Ovary (tissue), 3 donors: ENCODE results near the gene NEDD9.

ENCODE experiments used
- CTCF ChIP-seq, 3 donors: fragments of 450-650 bp in 2 of 3; fragments of 200-600 bp in 1 of 3; IDR thresholded peaks; one replicate each; pipeline versions ENCODE4 v1.5.1 to v1.8.0; 2016 to 2022; ENCODE audit warnings: antibody characterized with exemption in 3 of 3, mild to moderate bottlenecking in 1 of 3
- EP300 ChIP-seq: sonication (generic); formaldehyde crosslinking; IDR thresholded peaks from one replicate; pipeline ENCODE4 v1.6.1; 2017; ENCODE audit warnings: antibody characterized with exemption
- POLR2A ChIP-seq: fragments of 450-650 bp; IDR thresholded peaks from one replicate; pipeline ENCODE4 v1.6.1; 2017; ENCODE audit warnings: antibody characterized with exemption, mild to moderate bottlenecking, moderate library complexity
- donor health status: DM: no; HTN: no; CAD: no.

GRCh38 chr6:11171952-11172351 lies 60.5 kb downstream of the NEDD9 start:
- TF ChIP-seq CTCF (IDR thresholded peaks at IDR 0.05) (no peak), POLR2A (no peak), EP300 (no peak)
